GM19351 (cell line): ENCODE results near the gene COPS7A.
A peak's percentile ranks its signal among the peaks of the same experiment; 100 is the strongest.

Experiments
- ATAC-seq: cut with Tn5 transposase; IDR thresholded peaks from one replicate; pipeline ENCODE4 v1.9.1; 2021; ENCODE audit warnings: mild to moderate bottlenecking, moderate library complexity; ENCODE audit not compliant: unreplicated experiment

The COPS7A gene

GRCh38 chr12:6723607-6724408 lies at the start of gene COPS7A:
Gene COPS7A, plus strand, starts transcription at chr12:6724046. Its CDS starts 611 bp downstream, at chr12:6724657.
- ATAC-seq: peak; percentile 91

GRCh38 chr12:6676962-6677361 lies 46.9 kb upstream of the COPS7A start:
- ATAC-seq: no peak

- no peak for ATAC-seq
Measured at GRCh38 chr12:6684609-6685008, 39.2 kb upstream of the COPS7A start.

- no peak for ATAC-seq
Measured at GRCh38 chr12:6685814-6686213, 38.0 kb upstream of the COPS7A start.

GRCh38 chr12:6688543-6688998 lies 35.3 kb upstream of the COPS7A start:
- no peak for ATAC-seq

- peak; percentile 84 for ATAC-seq
Measured at GRCh38 chr12:6688999-6689882, 34.6 kb upstream of the COPS7A start, which contains the start of gene ZNF384. Gene ZNF384, minus strand, starts transcription at chr12:6689375. Its CDS starts 9,855 bp downstream, at chr12:6679520.

- no peak for ATAC-seq
Measured at GRCh38 chr12:6691473-6691872, 32.4 kb upstream of the COPS7A start.

- no peak for ATAC-seq
Measured at GRCh38 chr12:6692888-6693287, 31.0 kb upstream of the COPS7A start.

GRCh38 chr12:6693832-6694355 lies 30.0 kb upstream of the COPS7A start:
- no peak for ATAC-seq

GRCh38 chr12:6694701-6695100 lies 29.1 kb upstream of the COPS7A start:
- ATAC-seq: no peak

GRCh38 chr12:6695313-6696045 lies 28.4 kb upstream of the COPS7A start:
- no peak for ATAC-seq

- no peak for ATAC-seq
Measured at GRCh38 chr12:6696690-6697583, 26.9 kb upstream of the COPS7A start.

GRCh38 chr12:6697584-6698351 lies 26.1 kb upstream of the COPS7A start:
- no peak for ATAC-seq

GRCh38 chr12:6698352-6699046 lies 25.3 kb upstream of the COPS7A start:
- ATAC-seq: no peak

- ATAC-seq: no peak
Measured at GRCh38 chr12:6699259-6699988, 24.4 kb upstream of the COPS7A start.

GRCh38 chr12:6699989-6700645 lies 23.7 kb upstream of the COPS7A start:
- no peak for ATAC-seq

GRCh38 chr12:6700646-6701051 lies 23.2 kb upstream of the COPS7A start, which contains the start of gene PIANP:
Gene PIANP, minus strand, starts transcription at chr12:6700815. Its CDS starts 2,754 bp downstream, at chr12:6698061.
- ATAC-seq: no peak
